Measurements from ENCODE around the gene SUSD1.
"Not testable (repeated sequence)": the region's sequence is repeated elsewhere in the genome, so short reads cannot be mapped to it uniquely, and the experiment has no call there.

The SUSD1 gene

GRCh38 chr9:112094241-112094640 is 80.9 kb downstream of the SUSD1 start:
- DNase-seq, result no peak

DNA sequence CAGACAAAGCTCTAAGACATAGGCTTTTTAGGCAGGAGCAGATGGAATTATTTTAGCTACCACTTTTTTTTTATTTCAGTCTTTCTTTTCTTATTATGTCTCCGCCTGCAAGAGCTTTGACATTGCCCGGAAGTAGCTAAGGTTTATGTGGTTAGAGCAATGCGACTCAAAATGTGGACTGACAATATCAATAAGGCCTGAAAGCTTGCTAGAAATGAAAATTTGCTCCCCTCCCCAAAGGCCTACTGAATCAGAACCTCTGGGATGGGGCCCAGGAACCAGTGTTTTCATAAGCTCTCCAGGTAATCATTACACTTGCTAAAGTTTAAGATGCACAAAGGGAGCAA is 81.3 kb downstream of the SUSD1 start:
- DNase-seq, result no peak

GRCh38 chr9:112093147-112093869 is 81.8 kb downstream of the SUSD1 start:
- DNase-seq, result no peak

DNA sequence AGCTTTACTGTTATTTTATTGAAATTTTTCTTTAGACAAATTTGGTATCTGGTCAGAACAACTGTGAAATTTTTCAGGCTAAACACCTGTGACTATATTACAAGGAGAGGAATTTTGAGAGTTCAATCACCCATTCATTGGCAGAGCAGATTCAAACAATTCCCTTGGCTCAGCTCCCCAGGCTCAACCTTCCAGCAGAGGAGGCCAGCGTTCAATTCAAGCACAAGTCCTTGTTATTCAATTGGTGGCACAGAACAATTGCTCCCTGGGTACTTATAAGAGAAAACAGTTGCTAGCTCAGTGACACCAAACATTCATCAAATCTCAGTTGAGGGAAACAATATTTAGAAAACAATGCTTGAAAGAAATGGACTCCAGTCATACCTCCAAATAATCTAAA is 83.3 kb downstream of the SUSD1 start:
- no peak for DNase-seq

DNA sequence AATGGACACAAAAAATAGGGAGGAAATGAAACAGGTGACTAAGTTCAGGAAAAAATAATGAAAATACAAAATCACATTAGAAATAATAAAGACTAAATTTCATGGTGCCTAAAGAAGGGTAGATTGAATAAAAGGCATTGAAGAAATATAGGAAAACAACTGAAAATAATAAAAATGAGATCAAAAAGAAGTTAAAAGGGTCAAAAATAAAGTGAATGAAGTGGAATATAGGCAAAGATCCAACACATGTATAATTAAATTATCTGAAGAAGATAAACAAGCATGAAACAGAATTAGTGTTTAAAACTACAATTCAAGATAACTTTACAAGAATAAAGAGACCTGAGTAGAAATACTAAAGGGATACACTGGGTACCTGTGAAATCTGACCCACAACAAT is 87.6 kb downstream of the SUSD1 start:
- DNase-seq, result no peak

DNA sequence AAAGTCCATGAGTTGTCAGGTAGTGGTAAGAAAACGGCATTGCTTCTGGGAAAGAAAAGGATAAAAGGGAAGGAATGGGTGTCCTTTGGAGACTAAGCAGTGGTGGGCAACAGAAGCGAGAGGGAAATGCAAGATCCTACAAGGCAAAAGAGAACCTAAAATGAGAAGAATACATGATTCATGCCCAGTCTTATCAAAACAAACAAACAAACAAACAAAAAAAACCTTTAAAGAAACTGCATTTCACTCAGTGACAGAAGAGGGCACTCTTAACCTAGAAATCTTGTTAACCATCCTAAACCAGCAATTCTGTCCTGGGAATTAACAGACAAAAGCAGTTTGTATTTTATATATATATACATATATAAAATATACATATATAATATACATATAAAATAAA is 88.5 kb downstream of the SUSD1 start:
- no peak for DNase-seq

DNA sequence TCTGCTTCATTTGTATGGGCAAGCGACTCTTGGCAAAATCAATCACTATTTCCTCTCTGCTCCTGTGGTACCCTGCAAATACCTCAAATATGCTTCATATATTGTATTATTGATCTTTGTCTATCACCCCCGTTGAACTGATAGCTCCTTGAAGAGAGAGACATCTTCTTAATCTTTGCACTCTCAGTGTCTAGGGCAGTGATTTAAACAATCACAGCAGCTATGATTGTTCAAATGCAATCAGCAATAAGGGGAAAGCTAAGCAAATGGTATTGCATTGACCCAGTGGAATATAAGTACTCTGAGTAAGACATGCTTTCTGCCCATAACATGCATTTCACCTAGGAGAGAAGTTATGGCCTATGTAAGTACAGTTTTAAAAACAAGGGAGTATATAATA is 90.2 kb downstream of the SUSD1 start:
- no peak for DNase-seq

- DNase-seq, result no peak
Observed at GRCh38 chr9:112084334-112084733, 90.8 kb downstream of the SUSD1 start.

- no peak for DNase-seq
Observed at GRCh38 chr9:112081918-112082729, 93.0 kb downstream of the SUSD1 start.

- DNase-seq, result no peak
Observed at GRCh38 chr9:112080831-112081542, 94.1 kb downstream of the SUSD1 start.

DNA sequence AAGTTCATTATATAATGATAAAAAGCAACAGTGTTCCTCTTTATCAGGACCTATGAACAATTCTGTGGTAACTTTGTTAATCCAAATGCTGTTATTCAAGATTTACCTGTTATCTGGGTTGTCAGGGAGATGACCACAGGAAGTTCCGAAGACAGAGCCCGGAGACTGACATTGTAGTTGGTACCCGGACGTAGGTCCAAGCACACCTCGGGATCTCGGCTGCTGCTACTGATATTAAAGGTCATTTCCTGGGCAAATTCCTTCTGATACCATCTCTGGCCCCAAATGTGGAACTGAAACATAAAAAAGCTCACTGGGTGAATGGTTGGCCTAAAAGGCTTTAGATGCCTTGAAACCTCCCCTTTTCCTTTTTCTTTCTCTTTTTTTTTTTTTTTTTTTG is 96.7 kb downstream of the SUSD1 start:
- no peak for DNase-seq

DNA sequence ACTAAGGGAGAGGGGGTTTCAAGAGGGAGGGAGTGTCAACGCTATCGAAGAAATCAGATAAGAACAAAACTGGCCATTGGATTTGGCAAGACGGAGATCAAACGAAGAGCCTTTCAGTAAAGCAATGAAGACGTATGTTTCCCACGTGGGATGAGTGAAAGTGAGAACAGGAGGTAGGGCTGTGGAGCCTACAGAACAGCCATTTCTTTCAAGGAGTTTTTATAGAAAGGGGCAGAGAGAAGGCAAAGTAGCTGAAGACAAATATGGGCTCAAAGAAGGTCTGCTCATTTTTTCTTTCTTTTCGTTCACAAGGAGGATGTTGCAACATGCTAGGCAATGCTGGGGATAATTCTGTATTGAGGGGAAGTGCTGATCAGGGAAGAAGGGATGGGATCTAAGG is 98.3 kb downstream of the SUSD1 start:
- no peak for DNase-seq

DNA sequence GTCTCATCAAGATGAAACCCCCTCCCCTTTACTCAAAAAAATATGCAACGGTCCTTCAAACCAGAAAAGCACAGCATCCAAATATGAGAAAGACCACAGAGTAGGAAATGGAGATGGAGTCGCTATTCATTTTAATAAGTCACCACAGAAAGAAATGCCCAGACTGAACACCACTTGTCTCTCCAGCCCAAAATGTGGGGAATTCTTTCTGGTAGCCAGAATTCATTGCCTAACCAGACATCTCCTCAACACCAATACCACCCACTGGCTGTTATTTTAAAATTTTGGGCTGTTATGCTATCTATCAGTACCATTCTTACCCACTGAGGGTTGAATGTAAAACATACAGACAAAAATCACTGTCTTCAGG is 100.1 kb downstream of the SUSD1 start:
- no peak for DNase-seq

DNA sequence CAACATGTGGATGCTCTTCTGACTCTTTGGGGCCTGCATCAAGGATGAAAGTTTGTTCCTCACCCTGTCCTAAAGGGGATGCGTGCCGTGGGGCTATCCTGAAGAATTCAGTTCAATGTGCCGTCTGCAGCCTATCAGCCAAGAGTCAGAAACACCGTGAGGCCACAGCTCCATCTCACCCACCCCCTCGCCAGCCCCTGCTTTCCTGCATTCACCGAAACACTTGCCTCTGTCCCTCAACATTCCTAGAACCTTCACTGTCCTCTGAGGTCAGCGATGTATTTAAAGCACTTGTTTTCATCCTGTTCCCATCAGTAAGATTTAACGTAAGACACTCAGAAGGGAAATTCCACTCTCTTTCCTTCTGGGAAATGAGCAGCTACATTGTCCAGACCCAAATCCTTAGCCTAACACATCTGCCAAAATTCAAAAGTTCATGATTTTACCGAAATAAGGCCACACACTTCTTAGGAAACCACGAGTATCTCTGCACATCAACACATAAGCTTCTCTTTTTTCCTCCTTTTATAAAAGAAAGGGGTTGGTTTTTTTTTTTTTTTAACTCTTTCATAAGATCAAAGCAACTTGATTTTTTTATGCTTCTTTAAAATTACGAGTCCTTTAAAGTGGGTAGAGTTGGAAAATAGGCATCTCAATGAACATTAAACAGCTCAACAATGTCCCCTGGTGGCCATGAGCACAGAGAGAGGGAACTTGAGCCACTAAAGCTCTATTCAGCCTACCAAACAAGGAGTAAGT is 100.7 kb downstream of the SUSD1 start:
- DNase-seq, result no peak

DNA sequence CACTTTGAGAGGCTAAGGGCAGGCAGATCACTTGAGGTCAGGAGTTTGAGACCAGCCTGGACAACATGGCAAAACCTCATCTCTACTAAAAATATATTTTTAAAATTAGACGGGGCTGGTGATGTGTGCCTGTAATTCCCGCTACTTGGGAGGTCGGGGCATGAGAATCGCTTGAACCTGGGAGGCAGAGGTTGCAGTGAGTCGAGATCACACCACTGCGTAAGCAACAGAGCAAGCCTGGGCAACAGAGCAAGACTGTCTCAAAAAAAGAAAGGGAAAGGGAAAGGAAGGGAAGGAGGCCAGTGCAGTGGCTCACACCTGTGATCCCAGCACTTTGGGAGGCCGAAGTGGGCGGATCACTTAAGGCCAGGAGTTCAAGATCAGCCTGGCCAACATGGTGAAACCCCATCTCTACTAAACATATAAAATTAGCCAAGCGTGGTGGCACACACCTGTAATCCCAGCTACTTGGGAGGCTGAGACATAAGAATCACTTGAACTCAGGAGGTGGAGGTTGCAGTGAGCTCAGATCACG is 101.4 kb downstream of the SUSD1 start:
- DNase-seq, result not testable (repeated sequence)

GRCh38 chr9:112072721-112073638 is 102.1 kb downstream of the SUSD1 start:
- no peak for DNase-seq

DNA sequence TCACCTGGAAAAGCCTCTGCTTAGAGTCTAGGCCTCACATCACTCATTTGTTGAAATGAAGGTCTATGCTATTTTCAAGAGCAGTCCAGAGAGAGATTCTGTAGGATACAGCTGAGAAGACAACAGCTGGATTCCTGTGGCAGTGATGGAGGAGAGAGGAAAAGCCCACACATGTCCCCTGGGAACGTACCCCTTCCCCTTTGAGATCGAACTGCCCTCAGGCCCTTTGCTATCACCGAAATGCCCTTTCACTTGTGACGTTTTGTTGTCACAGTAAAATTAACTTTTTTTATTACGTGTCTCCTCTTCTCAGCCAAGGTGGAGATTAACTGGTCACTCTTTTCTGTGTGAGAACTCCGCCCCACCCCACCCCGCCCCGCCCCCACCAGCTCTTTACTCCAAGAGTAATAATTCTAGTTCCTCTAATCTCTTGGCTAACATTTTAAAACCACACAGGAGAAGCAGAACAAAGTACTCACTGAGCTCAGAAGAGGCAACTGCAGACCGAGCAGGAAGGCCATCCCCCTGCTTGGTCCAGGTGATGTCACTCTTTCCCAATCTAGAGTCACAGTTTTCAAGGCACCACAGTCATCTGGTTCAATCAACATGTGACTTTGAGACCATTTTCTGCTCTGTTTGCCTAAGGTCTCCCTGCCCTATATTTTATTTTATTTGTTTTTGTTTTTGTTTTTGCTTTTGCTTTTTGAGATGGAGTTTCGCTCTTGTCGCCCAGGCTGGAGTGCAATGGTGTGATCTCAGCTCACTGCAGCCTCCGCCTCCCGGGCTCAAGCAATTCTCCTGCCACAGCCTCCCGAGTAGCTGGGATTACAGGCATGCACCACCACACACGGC is 105.6 kb downstream of the SUSD1 start:
- DNase-seq, result no peak

DNA sequence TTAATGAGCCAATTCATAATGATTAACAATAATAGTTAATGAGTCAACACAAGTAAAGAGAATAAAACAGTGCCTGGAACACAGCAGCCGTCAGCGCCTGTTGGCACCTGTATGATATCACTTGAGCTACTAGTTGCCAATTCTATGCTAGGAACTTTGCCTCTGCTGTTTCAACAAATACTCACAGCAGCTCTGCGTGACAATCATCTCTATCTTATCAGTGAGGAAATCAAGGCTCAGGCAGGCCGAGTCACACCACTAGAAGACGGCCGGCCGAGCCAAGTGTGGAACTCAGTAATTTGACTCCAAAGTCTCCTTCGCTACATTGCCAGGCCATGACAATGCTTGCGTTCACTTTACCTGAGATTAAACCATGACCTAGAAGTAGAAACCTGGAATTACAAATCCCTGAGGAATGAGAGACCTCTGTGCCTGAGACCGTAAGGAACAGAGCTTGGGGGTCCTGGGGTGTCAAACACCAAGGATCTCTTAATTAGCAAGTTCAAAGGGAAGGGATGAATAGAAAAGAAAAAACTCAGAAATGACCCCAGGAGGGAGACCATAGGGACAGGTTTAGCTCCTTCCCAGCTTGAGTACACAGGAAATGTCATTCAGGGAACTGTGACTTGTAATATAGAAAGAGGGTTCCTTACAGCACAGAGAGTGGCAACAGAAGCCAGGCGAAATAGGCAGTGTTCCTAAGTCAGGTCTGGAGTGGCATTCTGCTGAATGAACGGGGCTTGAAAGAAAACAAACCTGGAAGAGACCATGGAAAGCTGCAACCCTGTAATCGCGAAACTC is 109.1 kb downstream of the SUSD1 start:
- DNase-seq, result no peak

- DNase-seq, result no peak
Observed at GRCh38 chr9:112064871-112065270, 110.2 kb downstream of the SUSD1 start.

GRCh38 chr9:112063586-112063985 is 111.5 kb downstream of the SUSD1 start:
- no peak for DNase-seq

Data from activated gamma-delta T cell (primary cell).